HG02852 (cell line): ENCODE results near the gene AGAP1.
"Not testable (repeated sequence)": the region's sequence is repeated elsewhere in the genome, so short reads cannot be mapped to it uniquely, and the experiment has no call there.

ENCODE experiments used
- ATAC-seq: cut with Tn5 transposase; IDR thresholded peaks from one replicate; pipeline ENCODE4 v1.9.1; 2021; ENCODE audit warnings: mild to moderate bottlenecking, moderate library complexity; ENCODE audit not compliant: unreplicated experiment

AGAP1 gene

DNA sequence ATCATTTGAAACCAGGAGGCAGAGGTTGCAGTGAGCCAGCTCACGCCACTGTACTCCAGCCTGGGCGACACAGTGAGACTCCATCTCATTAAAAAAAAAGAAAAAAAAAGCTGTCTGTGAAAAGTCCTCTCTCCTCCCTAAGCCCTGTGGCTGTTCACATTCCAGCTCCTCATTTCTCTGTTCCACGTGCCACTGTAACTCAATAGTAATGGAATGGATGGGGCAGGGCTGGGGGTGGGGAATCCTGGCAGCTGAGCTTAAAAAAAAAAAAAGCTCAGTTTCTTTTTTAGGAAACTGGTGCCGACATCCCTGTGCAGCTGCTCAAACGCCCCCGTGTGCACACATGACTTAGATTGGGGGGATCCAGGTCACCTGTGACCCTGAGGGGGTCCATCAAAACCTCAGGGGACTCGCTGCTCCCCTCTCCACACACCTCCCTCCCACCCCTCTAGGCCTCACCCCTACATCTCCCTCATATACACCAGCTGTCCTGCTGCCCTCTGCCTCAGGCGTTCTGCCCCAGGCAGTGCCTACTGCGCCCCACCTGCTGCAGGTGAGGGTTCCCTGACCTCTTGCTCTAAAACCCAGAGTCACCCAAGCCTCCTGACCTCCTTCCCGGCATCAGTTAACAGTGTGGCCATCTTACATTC is 255.4 kb downstream of the AGAP1 start:
- ATAC-seq, result no peak

DNA sequence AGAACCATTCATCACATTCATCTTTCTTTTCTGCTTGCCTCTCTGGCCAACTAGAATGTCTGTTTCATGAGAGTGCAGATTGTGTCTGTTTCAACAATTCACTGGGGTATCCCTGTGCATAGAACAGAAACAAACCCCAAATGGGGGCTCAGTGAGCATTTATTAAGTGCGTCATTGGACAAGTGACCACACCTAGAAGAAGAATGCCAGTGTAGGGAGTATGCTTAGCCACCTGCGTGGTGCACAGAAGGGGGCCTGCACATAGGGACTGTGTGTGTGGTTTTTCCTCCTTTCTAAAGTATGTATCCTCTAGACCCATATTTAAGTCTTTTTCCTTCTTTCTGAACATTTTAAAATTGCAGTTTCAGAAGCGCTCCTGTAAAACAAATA is 255.9 kb downstream of the AGAP1 start:
- no peak for ATAC-seq

DNA sequence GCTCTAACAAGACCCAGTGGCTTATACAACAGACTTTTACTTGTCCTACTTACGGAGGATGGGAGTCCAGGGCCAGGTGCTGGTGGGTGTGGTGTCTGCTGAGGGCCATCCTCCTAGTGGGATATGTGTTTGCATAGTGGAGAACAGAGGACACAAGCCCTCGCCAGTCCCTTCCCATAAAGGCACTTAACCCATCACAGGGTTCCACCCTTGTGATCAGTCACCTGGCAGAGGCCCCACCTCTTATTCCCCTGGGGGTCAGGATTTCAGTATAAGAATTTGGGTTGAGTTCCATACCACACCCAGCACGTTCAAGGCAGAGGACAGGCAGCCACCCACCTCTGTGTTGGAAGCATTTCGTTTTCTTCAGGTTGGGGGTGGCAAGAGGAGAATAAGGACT is 259.0 kb downstream of the AGAP1 start:
- no peak for ATAC-seq

DNA sequence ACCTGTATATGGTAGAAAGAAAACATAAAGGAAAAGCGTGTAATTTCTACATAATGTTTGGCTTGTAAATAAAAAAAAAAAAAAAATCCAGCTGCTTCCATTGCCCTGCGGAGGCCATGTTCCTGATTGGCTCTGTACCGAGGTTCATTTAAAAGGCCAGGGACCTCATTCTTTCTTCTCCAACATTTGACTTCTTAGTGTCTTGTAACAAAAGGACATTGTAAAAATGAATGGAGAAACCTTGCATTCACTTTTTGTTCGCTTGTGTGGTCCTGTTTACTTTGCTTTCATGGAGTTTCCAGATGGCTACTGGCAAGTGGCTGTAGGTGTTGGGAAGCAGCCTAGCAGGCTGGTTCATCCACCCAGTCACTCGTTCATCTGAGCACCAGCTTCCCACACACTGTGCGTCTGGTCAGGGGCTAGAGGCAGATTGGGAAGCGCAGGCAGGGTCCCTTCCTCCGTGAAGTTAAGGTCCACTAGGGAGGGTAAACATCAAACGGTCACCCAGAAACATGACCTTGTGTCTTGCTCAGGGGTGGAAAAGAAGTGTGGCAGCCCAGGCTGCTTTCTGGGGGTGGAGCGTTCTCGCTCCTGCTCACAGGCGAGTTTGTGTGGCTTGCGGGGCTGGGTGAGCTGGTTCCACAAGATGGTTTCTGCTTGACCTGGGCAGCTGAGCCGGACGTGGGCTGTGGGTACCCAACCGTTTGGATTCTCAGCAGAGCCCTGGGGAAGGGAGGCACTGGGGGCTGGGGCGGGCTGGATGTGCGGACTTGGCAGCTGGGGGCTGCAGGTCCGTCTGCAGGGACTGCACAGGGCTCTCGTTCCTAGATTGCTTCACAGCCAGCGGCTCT is 260.7 kb downstream of the AGAP1 start:
- ATAC-seq, result no peak

DNA sequence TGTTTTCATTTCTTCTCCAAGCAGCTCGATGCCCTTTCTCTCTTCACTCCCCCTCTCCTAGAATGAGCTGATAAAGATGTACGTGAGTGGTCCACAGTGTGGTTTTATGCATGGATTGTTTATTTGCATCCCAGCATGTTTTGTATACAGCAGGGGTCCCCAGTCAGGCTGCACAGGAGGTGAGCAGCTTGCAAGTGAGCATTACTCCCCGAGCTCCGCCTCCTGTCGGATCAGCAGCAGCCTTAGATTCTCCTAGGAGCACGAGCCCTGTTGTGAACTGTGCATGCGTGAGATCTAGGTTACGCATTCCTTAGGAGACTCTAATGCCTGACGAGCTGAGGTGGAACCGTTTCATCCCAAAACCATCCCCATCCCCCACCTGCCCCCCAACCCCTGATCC is 262.6 kb downstream of the AGAP1 start:
- no peak for ATAC-seq

DNA sequence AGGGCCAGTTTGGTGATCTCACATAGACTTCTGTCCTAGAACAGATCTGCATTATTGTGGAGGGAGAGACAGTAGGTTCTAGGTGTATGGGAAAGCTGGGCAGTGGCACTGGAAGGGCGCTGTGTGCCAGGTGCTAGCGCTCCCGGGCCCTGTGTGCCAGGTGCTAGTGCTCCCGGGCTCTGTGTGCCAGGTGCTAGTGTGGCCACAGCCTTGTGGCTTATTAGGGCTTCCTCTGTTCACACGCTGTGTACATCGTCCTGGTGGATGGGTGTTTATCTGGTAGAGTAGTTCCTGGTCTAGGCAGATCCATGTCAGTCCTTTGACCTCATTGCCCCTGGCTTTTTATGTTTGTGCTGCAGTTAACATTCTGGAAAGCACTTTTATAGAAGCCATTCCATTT is 263.4 kb downstream of the AGAP1 start:
- ATAC-seq, result no peak

DNA sequence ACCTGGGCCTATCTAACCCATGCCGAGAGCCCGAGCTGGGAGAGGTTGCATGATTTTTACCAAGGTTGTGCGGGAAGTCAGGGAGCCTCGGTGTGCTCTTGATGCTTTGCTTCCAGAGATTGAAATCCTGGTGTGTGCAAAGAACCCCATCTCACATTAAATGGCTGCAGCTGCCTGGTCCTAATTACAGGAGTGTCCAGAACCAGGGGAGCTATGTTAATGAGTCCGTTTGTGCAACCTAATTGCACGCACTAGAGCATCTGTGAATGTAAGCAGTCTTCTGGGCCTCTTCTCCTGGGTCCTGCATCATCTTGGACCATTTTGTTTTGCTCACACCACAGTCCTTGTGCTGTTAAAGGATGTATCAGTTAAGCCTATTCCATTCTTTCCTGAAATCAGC is 263.8 kb downstream of the AGAP1 start:
- no peak for ATAC-seq

DNA sequence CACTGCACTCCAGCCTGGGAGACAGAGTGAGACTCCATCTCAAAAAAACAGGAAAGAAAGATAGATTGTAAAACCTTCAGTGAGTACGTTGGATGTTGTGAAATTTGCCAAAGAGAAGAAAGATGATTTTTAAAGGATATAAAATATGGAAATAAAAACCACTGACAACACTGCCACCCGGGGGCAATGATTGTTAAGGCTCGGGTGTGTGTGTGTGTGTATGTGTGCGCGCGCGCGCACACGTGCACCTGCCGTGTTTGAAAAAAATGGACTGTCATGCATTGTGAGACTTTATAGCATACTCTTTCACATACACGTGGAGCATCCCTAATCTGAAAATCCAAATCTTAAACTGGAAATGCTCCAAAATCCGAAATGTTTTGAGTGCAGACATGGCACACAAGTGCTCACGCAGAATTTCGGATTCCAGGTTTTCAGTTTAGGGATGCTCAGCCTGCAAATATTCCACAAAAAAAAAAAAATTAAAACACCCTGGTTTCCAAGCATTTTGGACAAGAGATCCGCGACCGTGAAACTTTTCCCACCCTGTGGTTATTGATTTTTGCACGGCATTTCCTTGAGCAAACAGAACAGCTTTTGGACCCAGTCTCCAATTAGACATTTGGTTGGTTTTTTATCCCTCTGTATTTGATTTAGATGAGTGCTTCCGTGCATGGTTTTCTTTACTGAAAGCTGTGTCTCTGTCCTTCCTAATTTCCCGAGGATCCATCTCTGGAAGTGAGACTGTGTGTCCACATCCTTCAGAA is 269.2 kb downstream of the AGAP1 start:
- no peak for ATAC-seq

DNA sequence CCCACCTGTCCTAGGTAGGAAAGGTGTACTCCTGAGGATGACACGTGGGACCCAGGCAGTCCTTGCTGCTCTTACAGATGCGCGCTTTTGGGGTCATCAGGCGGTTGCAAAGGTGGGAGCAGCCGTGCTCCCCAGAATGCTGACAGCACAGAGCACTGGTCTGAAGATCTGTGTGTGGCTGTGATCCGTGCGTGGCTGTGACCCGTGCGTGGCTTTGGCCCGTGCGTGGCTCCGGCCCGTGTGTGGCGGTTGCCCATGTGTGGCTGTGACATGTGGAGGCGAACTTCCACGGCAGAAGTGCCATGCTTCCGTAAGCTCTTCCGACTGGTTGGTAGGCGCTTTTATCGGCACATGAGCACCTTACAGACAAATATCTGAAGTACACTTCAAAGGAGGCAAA is 270.0 kb downstream of the AGAP1 start:
- no peak for ATAC-seq

DNA sequence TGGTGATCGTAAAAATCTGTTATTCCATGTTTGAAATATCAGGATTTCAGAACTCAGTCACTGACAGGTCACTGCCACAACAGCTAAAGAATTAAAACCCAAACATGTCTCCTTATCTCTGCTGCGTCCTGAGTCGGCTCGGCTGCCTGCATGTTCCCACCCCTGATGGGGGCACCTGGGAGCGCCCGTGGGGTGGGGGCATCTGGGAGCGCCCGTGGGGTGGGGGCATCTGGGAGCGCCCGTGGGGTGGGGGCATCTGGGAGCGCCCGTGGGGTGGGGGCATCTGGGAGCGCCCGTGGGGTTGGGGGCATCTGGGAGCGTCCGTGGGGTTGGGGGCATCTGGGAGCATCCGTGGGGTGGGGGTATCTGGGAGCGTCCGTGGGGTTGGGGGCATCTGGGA is 270.6 kb downstream of the AGAP1 start:
- not testable (repeated sequence) for ATAC-seq

DNA sequence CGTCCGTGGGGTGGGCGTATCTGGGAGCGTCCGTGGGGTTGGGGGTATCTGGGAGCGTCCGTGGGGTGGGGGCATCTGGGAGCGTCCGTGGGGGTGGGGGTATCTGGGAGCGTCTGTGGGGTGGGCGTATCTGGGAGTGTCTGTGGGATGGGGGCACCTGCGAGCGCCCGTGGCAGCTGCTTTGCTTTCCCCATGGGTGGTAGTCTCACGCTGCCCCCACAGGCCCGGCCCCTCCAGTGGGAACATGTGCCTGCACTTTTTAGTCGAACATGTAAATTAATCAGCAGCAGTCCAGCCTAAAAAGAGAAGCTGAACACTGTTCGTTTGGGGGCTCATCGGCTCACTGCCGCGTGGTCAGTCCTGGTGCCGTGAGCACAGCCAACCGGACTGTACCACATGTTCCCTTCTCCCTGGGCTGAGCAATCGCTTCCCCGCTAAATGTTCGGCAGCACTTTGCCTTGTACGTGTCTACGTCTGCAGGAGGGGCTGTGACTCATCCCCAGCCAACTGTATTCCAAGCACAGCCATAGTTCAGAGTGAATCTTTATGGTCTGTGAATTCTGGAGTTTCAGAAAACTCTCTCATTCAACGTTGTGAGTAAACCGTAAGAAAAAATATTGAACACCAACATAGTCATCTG is 271.5 kb downstream of the AGAP1 start:
- ATAC-seq, result no peak

DNA sequence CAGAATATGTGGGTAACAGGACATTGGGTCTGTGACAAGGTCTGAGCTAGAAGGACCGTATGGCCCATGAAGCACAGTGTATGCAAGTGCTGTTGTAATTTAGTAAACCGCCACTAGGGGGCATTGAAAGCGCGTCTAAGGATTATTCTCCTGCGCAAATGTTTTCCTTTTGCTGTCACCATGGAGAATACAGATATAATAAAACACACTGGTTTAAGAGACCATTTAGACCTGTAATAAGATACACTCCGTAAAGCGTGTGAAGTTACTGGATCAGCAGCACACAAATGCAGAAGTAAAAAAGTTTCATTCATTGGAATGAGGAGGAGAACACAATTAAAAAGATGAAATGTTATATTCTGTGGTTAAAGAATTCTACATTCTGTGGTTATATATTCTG is 272.4 kb downstream of the AGAP1 start:
- peak; percentile 52 for ATAC-seq

DNA sequence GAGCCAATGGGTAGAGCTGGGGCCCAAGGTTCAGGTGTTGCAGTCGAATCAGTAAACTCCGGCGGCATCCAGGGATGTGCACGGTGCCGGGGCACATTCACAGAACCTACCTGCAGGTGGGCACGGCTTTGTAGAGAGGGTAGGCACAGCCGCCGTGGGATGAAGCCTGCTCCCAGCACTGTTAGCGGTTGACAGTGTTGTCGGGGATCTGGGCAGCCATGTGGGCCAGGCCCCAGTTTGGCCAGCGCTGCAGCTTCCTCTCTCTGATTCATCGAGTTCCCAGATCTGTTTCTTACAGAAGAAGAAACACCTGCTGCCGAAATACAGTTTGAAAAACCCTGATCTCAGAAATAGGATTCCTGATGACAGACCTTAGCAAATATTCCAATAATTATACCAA is 274.8 kb downstream of the AGAP1 start:
- no peak for ATAC-seq

DNA sequence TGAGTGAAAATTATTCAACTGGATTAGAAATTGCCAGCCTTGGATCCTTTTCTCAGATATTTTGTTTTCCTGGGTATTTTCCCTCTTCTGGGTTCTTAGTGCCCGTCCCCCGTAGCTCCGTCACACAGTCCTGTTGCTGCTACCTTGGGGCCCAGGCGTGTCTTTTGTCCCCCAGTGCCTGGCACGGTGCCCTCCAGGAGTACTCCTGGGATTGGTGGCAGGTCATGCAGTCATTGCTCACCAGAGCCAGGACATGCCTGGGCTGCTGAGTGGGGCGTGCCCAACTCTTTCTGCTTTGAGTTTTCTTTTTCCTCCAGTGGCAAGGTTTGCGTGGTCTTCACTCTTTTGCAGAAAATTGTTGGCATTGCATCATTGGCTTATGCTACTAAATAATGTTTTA is 275.2 kb downstream of the AGAP1 start:
- ATAC-seq, result no peak

DNA sequence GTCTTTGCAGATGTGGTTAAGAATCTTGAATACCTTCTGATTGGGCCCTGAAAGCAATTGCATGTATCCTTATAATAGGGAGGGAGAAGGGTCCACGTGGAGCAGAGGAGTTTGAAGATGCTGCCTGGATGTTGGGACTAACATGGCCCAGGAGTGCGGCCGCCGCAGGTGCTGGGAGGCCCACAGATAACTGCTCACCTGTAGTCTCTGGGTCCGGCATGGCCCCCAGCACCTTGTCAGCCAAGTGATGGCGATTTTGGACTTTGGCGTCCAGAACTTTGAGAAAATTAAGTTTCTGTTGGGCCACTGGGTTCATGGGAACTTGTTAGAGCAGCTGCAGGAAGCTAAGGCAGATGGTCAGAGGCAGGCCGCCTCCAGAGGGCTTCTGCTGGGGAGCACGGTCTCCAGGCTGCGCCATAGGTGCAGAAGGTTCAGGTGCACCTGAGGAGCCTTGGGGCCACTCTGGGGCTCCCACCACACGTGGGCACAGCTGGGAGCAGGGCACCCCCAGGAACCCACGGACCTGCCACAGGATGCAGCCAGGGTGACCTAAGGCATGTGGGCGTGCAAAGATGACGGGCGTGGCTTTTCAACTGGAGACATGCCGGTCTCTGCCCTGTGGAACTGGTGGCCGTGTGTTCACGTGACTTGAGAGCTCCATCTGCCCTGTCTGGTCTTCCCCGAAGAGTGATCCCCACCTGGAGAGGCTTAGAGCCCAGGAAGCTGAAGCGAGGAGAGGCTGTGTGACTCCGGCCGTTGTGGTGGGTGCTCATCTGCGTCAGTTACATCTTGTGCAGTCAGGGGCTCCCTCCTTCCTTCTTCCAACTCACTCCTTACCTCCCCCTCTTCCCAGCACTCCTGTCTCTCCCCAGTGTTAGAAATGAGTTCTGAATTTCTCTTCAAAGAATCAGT is 277.3 kb downstream of the AGAP1 start:
- no peak for ATAC-seq

DNA sequence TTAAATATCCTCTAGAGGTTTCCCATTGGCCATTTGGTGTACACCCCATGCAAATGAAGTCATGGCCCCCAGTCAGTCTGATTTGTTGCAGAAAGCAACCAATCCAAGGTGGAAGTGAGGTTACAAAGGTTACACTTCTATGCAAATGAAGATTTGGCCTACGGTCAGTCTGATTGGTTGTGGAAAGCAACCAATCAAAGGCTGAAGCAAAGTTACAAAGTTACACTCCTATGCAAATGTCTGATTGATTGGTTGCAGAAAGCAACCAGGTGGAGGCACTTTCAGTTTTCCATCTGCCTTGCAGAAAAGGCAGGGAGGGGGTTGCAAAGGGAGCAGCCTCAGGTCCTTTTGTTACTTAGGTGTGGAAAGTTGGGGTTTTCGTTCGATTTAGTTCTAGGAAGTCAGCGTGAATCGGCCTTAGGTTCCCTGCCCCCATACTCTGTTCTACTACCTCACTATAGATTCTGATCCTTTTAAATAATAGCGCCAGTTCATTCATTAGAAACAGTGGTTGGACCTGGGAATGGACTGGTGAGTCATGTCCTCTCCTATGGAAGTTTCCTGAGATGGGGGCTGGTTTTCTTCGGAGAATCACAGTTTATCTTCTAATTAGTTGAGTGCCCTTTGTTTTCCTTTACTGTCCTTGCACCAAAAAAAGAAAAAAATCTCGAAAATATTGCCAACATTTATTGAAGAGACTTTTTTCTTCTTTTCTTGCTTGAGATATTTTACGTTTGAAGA is 279.5 kb downstream of the AGAP1 start:
- no peak for ATAC-seq

DNA sequence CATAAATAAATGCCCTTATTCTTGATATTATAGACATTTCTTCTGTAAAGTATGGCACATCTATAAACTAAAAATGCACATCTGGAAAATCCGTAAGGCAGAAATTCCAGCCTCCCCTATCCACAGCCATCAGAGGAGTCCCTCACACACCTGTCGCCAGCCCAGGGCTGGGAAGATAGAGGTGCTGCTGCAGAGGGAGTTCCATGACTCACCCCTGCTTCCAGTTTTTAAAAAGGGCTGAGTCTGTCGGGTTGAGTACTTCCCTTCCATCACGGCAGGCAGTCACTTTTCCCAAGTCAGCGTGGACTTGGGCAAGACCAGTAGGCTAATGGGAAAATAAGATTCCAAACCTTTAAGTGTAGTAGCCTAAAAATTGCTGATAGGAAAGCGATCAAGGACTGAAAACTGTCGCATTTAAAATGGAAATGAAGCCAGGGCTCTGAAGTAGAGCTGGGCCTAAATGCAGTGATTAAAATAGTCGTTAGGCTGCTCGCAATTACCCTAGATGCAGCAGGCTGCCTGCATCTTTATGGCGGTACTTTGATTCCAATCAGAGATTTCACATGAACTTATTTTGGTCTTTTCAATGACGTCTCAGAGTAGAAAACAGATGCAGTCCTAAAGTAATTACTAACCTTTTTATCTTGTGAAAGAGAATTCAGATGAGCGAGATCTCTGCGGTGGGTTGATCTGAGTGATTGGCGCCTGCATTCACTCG is 280.5 kb downstream of the AGAP1 start:
- no peak for ATAC-seq

DNA sequence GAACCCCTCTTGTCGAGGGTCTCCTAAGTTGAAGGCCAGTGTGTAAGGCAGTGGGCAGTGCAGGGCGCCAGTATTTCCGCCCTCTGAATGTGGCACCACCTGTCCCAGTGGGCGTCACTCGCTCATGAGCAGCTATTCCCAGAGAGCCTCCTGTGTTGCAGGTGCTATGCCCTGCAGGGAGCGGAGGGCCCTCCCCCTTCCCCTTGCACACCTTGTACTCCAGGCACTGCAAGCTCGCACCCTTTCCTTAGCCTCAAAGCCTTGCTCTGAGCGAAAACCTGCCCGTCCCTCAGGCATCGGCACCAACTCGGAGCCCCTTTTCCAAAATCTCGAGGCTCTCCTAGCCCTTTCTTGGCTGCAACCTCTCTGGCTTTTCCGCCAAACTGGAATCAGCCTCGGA is 282.7 kb downstream of the AGAP1 start:
- no peak for ATAC-seq

DNA sequence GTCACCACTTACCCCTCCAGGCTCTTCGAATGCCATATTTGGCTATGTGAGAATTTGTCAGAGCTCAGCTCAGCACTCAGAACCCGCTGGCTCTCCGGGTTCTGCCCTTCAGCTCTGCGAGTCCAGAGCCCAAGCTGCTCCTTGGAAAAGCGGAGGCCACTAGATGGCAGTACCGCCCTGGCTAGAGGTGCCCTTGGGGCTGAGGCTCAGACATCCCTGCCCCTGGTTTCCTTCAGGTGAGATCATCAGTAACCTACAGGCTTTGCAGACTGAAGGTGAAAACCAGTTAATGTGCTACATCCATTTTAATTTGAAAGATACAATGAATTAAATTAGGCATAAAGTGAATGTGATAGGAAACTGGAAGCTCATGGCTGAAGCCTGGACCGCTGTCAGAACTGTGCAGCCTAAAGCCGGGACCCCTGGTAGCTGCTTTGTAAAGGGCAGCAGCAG is 285.6 kb downstream of the AGAP1 start:
- no peak for ATAC-seq
